KBM-7 (cell line): ENCODE data around the gene LRFN3.
A peak's percentile ranks its signal among the peaks of the same experiment; 100 is the strongest.
"Not testable (repeated sequence)": the region's sequence is repeated elsewhere in the genome, so short reads cannot be mapped to it uniquely, and the experiment has no call there.

Experiments used
- DNase-seq: peaks from one replicate; pipeline ENCODE4 v3.0.0-alpha.2; 2015
- in situ Hi-C: fragments of 300-500 bp; cut with MboI; formaldehyde crosslinking; loops from 2 replicates; pipeline ENCODE4 v1.14.3; 2020; ENCODE audit warnings: low sequenced_read_pairs, low pct_unique_long_range_greater_than_20kb, mixed read lengths

The LRFN3 gene

DNA sequence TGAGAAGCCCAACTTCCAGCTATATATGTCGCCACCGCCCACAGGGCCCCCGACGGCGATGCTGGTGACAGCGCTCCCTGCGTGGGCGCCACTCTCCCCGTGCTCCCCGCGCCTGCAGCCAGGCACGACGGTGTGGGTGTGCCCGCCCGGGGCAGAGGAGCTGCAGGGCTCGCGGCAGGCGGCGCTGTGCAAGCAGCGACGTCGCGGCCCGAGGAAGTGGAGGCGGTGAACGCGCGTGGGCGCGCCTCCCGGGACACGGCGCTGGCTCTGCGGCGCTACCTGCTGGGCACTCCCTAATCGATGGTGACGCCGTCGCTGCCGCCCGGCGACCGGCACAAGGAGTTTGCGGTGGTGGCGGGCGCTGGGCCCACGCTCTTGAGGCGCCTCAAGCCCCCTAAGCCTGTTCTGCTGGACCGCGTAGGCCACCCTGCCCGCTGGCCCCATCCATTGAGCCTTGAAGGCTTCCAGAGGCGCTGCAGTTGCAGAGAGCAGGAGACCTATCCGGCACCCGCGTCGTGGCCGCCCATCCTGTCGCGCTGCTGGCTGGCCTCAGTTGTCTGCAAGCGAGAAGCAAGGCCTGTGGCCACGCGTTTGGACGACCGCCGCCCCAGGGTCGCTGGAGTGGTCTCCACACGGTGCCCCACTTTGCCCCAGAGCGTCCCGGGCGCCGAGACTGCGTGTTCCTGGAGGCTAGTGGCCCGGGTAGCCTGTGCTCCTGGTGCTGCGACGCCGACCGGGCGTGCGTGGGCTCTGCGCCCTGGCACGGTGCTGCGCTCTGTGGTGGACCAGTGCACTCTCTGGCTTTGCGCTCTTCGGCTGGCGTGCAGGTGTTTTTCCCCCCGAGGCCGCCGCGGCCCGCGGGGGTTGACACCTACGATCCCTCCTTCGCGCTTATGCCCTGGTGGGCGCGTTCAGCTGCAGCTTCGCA, 23.1 kb downstream of the LRFN3 start:
- peak; percentile 42 for DNase-seq
- in situ Hi-C loops = no loop called here

DNA sequence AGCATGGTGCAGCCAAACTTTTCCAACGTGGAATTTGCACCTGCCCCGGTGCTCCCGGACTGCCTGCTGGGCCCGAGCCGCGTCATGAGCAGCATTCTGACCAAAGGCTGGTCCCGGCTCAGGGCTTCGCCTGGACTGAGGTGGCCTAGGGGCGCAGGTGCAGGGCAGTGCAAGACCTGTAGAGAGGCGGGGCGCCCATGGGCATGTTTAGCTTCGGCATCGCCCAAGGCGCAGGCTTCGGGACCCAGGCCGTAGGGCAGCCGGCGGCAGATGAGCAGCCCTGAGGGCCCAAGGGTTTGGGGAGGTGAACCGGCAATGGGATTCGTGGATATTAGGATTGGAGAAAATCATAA, 23.8 kb downstream of the LRFN3 start:
- in situ Hi-C loops = no loop called here
- no peak for DNase-seq

DNA sequence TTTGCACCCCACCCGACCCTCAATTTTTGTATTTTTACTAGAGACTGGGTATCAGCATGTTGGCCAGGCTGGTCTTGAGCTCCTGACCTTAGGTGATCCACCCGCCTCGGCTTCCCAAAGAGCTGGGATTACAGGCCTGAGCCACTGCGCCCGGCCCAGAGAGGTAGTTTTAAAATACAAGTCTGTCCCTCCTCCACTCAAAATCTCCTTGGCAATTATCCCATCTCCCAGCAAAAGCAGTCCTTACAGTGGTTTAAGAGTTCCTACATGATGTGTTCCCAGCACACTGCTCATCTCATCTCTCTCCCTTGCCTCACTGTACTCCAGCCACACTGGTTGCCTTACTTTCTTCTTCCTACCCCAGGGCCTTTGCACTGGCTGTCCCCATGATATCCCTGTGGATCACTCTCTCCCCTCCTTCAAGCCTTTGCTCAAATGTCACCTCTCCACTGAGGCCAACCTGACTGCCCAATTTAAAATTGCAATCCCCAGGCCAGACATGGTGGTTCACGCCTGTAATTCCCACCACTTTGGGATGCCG, 24.3 kb downstream of the LRFN3 start:
- DNase-seq = no peak
- in situ Hi-C loops = no loop called here

DNA sequence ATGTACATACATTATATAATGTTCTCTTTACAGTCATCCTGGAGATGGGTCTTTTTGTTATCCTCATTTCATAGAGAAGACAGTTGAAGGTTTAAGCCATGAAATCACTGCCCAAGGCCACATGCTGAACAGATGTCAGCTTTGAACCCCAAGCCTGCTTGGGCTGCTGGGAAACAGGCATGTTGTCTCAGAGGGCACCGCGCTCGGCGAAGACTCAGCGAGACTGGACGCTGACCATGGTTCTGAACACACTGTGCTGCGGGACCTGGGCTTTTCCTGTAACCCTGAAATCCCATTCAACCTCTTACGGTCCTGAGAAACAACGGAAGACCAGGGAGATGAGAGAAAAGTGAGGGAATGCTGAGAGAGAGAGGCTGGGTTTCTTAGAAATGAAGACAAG, 27.3 kb downstream of the LRFN3 start:
- in situ Hi-C loops = no loop called here
- DNase-seq = peak; percentile 74

DNA sequence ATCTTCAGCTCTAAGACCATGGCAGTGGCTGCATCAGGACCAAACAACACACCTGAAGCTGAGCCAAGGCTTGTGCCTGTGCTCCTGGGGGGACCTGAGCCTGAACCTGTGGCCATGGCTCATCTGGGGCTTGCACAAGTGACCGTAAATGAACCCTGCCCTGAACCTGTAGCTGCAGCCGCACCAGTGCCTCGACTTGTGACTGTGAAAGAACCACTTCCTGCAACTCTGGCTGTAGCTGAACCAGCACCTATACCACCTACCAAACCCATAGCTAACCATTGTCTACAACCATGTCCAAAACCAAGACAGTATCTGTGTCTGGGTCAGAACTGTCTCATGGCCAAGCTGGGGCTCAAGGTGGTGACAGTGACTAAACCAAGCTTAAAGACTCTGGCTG, 30.6 kb downstream of the LRFN3 start:
- DNase-seq = no peak
- in situ Hi-C loops = no loop called here

DNA sequence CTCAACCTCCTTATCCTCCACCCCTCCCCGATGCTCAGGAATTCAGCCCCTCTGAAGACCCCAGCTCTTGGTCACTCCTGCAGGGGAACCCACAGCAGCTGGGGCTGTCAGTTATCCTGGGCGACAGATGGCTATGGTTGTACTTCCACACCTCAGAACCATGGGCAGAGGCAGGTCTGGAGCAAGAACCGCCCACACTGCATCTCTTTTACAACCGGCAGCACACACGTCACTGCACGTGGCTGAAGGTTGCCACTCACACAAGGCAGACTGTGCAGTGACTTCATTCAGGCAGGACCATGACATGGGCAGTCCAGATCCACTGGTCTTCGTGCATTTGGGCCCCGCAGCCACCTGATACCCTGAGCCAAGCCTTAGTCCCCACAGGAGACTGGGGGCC, 37.3 kb downstream of the LRFN3 start:
- in situ Hi-C loops = no loop called here
- DNase-seq = no peak

DNA sequence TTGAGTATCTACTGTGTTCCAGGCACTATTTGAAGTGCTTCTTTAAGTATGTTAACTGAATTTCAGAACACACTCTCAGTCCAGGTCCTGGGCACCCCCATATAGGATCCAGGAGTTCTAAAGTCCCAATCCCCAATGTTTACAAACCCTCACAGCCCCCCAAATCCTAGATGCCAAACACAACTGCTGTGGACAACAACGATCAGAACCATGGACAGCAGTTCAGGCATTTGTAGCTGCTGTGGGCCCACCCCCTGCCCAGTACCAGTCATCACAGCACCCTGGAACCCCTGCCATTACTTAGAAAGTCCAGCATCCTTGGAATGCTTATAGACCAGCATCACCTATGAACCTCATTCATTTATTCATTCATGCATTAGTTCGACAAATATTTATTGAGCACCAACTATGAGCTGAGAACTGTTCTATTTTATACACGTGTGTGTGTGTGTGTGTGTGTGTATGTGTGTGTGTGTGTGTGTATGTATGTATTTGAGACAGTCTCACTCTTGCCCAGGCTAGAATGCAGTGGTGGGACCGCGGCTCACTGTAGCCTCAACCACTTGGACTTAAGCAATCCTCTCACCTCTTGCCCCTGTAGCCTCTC, 39.5 kb downstream of the LRFN3 start:
- peak; percentile 44 for DNase-seq
- in situ Hi-C loops = no loop called here

DNA sequence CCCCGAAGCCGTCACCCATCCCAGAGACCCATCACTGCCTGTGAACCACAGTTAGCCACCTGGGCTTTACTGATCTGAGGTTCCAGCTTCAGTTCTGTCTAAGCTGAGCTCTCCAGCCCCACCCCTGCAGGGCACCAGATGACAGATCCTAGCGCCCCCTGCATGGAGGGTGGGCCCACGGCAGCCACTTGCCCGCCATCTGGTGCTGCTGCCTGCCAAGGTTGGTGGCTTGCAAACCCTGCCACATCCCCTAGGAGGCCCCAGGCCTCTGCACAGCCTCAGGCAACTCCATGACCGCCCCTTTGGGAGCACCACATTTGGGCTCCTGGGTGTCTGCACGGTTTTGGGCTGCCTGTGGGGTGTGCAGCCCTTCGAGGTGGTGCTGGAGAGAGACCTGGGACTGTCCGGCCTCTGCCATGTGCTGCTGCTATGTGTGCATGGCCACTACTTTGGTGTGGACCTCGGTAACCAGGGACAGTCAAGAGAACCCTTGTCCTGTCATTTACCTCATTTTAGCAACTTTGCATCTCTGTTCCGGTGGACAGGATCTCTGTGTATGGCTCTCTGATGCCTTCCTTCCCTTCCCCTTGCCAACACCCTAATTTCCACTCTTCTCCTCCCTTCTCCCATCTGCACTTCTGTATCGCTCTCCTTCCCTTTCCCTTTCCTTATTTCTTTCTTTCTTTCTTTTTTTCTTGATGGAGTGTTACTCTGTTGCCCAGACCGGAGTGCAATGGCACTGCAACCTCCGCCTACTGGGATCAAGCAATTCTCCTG, 41.5 kb downstream of the LRFN3 start:
- DNase-seq = peak; percentile 81
- in situ Hi-C loops = no loop called here

DNA sequence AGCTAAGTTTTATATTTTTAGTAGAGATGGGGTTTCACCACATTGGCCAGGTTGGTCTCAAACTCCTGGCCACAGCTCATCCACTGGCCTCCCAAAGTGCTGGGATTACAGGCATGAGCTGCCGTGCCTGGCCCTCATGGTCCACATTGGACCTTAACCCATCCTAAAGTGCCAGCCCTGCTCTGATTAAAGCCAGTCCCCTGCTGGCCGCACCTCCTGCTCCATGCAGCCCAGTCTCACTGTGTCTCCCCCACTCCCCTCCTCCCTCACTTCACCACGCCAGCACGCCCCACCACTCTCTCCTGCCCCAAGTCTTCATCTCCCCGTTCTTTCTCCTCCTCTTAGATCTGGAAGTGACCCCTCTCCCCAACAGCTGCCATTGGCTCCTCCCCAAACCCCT, 42.1 kb downstream of the LRFN3 start:
- DNase-seq = no peak
- in situ Hi-C loops = no loop called here

DNA sequence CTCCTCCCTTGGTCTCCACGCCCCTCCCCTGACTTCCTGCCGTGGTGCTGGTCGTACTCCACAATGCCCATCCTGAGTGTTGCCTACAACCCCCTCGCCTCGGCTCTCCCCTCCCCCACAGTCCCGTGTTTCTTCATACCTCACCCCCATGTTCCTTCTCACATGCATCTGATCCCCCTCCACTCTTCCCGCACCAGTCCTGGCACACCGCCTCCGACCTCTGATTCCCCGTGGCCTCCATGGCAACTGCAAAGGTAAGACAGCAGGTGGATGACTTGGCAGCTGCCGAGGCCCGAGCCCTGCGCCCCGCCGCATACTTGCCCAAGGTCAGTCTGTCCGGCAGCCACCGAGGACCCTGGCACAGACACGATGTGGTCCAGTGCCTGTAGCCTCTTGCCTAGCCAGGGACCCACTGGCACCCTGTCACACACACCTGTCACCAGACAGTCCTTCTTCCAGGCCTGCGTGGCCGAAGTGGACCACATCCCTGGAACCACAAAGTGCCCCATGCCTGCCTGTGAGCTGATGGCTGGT, 42.7 kb downstream of the LRFN3 start:
- in situ Hi-C loops = no loop called here
- no peak for DNase-seq

DNA sequence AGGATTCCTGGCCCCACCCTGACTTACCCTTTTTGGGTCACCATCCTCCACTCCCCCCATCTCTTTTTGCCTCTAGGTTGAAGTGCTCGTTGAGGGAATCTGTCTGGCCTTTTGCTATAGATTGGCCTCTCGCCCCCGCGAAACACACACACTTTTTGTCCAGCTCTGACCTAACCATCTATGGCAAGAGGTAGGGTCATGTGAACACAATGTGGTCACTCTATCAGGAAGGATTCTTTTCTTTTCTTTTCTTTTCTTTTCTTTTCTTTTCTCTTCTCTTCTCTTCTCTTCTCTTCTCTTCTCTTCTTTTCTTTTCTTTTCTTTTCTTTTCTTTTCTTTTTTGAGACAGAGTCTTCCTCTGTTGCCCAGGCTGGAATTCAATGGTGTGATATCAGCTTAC, 44.8 kb downstream of the LRFN3 start:
- DNase-seq, in situ Hi-C loops: not testable (repeated sequence)

DNA sequence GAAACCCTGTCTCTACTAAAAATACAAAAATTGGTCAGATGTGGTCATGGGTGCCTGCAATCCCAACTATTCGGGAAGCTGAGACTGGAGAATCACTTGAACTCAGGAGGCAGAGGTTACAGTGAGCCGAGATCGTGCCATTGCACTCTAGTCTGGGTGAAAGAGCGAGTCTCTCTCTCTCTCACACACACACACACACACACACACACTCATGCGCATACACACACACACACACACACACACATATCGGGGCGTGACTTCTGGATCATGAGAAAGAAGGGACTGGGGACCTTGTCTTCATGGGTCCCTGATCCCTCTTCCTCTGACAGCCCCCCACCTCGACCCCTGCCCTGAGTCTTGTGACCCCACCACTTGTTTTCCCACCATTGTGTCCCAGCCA, 47.0 kb downstream of the LRFN3 start:
- DNase-seq = no peak
- in situ Hi-C loops = no loop called here

DNA sequence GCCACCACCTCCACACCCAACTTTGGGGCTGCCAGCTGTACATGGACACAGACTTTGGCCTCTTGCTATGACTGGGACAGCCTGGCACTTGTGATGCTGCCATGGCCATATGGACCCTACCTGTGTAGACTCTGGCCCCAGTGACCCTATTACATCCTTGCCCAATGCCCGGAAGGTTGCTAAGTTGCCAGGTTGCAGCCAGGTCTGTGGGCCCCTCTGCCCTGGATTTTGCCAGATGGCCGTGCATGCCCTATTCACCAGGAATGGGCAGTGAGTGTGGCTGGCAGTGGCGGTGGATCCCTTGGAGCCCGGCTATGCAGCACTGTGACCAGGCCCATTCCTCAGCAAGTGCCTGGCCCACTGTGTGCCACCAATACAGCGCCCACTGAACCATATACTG, 49.9 kb downstream of the LRFN3 start:
- DNase-seq = no peak
- in situ Hi-C loops = no loop called here

DNA sequence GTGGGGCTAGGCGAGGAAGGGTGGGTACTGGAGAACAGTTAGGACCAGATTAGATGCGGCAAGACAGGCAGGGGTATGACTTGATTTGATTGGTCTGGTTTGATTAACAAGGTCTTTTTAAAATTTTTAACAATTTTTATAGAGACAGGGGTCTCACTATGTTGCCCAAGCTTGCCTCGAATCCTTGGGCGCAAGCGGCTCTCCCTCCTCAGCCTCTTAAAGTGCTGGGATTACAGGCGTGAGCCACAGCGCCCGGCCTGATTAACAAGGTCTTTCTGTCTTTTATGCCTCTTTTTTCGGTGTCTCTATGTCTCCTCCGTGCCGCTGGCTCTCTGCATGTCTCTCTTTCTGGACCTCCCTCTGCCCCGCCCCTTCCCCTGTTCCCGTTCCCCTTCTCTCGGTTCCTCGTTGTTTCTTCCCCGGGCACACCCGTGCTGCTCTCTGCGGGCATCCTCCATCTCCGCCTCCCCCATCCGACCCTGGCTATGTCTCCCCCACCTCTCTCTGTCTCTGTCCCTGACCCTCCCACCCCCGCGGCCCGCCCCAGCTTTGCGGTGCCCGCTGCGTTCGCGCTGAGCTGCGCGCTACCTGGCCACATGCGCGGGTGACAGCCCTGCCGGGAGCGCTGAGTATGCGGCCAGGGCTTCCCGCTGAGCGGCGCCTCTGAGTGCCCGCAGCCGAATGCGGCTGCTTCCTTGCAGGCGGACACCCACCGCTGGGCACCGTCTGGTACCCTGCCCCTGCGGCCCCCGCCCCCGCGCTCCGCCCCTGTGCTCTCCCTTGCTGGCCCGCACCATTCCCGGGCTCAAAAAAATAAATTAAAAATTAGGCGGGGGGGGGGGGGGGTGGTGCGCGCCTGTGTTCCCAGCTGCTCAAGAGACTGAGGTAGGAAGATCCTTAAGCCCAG, 50.7 kb downstream of the LRFN3 start:
- in situ Hi-C loops = no loop called here
- peak; percentile 58 for DNase-seq

DNA sequence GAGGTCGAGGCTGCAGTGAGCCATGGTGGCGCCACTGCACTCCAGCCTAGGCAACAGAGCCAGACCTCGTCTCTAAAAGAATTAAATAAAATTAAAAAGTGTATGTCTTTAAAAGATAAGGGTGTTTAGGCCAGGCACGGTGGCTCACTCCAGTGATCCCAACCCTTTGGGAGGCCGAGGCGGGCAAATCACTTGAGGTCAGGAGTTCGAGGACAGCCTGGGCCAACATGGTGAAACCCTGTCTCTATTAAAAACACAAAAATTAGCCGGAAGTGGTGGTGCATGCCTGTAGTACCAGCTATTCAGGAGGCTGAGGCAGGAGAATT, 51.4 kb downstream of the LRFN3 start:
- in situ Hi-C loops = no loop called here

DNA sequence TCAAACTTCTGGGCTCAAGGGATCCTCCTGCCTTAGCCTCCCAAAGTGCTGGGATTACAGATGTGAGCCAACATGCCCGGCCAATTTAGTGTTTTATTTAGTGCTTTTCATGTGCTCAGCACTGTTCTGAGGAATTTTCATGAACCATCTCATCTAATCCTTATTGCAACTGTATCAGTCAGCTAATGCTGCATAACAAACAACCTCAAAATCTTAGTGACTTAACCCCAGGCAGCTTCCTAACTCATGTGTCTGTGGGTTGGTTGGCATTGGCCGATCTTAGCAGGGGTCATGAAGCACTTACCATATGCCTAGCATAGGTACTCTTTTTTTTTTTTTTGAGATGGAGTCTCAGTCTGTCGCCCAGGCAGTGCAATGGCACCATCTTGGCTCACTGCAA, 52.6 kb downstream of the LRFN3 start:
- DNase-seq = no peak
- in situ Hi-C loops = no loop called here

More for the DNA sequence above, 51.4 kb downstream of the LRFN3 start:
- DNase-seq = no peak

DNA sequence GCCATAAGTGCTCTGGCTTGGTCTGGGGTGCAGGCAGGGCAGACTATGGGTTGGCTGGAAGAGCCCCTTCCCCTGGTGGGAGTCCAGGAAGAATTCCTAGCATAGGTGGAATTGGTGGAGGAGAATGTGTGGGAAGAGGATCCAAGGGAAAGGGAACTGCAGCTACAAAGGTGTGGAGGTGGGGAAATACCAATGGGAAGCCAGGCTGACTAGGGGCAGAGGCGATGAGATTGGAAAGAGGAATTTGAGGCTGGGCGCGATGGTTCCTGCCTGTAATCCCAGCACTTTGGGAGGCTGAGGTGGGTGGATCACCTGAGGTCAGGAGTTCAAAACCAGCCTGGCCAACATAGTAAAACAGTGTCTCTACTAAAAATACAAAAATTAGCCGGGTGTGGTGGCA, 54.0 kb downstream of the LRFN3 start:
- in situ Hi-C loops = no loop called here
- no peak for DNase-seq

DNA sequence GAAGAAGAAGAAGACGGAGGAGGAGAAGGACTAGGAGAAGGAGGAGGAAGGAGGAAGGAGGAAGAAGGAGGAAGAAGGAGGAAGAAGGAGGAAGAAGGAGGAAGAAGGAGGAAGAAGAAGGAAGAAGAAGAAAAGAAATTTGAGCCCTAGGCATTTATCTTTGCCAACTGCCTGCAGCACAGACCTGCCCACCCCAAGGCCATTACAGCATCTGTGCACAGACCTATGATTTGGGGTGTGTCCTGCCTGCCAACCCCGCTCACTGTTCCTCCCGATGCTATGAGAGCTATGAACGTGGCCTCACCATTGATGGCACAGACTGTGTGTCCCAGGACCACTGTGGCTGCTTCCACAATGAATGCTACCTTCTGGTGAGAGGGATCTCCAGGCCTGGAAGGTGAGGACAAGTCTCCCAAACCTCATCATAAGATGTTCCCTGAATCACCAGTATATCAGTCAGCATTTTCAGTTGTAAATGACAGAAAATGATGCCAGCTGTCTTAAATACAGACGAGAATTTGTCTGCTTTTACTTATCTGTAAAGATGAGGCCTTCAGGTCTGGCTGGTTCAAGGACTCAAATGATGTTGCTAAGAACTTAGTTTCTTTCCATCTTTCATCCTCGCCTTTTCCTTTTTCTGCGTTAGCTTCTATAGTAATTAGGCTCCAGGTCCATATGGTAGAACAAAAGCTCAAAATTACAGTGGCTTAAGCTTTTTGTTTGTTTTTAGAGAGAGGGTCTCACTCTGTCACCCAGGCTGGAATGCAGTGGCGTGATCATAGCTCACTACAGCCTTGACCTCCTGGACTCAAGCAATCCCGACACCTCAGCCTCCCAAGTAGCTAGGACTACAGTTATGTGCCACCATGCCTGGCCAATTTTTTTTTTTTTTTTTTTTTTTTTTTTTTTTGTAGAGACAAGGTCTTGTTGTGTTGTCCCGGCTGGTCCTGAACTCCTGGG, 54.9 kb downstream of the LRFN3 start:
- DNase-seq = no peak
- in situ Hi-C loops = no loop called here
